GM12875 (cell line): ENCODE data around the gene STX1A.
A peak's percentile ranks its signal among the peaks of the same experiment; 100 is the strongest.
"Not testable (repeated sequence)": the region's sequence is repeated elsewhere in the genome, so short reads cannot be mapped to it uniquely, and the experiment has no call there.

ENCODE experiments used
- H3K4me3 ChIP-seq: one replicate; pipeline ENCODE4 v1.5.1; 2011; ENCODE audit warnings: low read depth, low read length, control low read depth
- TF ChIP-seq, protein P1 (sequence below): IDR thresholded peaks from 2 replicates; pipeline ENCODE4 v1.5.1; 2011; ENCODE audit warnings: low read depth, mild to moderate bottlenecking, control low read depth, inconsistent platforms, low read length, moderate library complexity, borderline replicate concordance; ENCODE audit not compliant: insufficient read depth

STX1A gene

DNA sequence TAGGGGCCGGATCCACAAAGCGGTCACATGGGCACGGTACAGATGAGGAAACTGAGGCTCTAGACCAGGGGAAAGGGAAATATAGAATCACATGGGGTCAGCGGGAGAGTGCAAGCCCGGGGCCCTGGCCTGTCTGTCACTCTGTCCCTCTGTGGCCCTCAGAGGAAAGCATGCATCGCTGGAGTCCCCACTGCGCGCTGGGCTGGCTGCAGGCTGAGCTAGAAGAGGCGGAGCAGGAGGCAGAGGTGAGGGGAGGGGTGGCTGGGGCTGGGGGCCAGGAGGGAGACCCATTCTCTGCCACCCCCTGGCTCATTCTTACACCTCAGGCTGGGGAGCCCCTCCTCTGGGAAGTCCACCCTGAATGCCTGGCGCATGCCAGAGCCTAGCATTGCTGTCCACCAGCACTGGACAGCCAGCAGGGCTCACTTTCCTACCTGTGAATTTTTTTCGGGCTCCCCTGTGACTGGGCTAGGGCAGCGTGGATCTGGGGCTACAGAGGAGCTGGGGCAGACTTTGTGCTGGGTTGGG is 49.5 kb downstream of the STX1A start:
- TF ChIP-seq, protein P1, sequence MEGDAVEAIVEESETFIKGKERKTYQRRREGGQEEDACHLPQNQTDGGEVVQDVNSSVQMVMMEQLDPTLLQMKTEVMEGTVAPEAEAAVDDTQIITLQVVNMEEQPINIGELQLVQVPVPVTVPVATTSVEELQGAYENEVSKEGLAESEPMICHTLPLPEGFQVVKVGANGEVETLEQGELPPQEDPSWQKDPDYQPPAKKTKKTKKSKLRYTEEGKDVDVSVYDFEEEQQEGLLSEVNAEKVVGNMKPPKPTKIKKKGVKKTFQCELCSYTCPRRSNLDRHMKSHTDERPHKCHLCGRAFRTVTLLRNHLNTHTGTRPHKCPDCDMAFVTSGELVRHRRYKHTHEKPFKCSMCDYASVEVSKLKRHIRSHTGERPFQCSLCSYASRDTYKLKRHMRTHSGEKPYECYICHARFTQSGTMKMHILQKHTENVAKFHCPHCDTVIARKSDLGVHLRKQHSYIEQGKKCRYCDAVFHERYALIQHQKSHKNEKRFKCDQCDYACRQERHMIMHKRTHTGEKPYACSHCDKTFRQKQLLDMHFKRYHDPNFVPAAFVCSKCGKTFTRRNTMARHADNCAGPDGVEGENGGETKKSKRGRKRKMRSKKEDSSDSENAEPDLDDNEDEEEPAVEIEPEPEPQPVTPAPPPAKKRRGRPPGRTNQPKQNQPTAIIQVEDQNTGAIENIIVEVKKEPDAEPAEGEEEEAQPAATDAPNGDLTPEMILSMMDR, result no peak
- no peak overlapping the region for H3K4me3 ChIP-seq

DNA sequence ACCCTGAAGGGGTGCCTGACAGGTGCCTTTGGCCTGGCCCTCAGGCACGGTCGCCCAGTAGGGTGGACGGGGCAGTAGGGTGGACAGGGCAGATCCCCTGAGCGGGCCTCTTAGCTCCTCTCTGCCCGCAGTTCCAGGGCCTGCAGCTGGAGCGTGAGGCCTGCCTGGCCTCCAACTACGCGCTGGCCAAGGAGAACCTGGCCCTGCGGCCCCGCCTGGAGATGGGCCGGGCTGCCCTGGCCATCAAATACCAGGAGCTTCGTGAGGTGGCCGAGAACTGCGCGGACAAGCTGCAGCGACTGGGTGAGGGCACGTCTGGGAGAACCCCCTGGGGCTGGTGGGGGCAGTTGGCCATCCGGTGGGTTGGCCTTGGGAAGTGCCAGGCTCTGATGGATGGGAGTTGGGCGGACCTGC is 50.2 kb downstream of the STX1A start:
- TF ChIP-seq, protein P1, result no peak
- H3K4me3 ChIP-seq, result no peak overlapping the region

DNA sequence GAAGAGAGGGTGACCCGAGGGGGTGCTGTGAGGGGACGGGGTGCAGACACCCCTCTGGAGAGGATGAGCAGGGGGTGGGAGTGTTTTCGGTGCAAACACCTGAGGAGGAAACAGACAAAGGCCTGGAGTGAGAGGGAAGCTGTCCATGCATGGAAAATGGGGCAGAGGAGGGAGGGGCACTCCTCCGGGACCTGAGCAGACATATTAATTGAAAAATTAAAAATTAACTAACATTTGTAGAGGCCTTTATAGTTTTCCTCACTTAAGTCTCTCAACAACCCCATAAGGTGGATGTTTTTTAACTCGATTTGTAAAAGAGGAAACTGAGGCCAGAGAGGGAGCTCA is 50.6 kb downstream of the STX1A start:
- TF ChIP-seq, protein P1, result no peak
- H3K4me3 ChIP-seq, result no peak overlapping the region

DNA sequence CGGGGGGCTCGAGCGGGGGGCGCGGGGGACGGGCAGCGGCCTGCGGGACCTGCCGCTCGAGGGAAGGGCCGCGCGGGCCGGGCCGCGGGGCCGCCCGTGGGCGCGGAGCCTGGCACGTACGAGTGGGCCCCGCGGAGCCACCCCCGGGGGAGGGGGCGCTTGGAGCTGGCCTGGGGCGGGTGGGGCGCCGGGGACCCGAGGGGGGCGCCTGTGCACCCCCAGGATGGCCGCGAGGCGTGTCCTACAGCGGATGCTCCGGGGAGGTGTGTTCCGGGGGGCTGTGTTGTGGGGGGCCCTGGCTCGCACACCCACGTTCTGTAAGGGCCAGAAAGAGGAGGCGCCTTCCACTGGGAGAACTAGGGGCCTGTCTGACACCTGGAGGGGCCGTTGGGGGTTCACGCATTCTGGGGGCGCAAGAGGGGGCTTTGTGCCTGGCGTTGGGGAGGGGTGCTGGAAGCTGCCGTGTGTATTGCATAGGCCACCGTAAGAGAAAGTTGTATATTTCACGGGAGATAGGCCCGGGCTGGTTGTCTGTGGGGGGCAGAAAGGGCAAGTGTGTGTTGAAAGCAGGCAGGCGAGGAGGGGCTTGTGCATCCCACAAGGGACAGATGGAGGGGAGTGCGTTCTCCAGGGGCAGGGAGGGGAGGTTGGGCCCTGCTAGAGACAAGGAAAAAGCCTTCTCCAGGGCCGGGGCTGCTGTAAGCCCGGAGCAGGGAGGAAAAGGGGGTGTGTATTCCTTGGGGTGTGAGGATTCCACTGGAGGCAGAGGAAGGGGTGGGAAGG is 51.2 kb downstream of the STX1A start:
- TF ChIP-seq, protein P1, result no peak
- peak overlapping the region; percentile 21 for H3K4me3 ChIP-seq

DNA sequence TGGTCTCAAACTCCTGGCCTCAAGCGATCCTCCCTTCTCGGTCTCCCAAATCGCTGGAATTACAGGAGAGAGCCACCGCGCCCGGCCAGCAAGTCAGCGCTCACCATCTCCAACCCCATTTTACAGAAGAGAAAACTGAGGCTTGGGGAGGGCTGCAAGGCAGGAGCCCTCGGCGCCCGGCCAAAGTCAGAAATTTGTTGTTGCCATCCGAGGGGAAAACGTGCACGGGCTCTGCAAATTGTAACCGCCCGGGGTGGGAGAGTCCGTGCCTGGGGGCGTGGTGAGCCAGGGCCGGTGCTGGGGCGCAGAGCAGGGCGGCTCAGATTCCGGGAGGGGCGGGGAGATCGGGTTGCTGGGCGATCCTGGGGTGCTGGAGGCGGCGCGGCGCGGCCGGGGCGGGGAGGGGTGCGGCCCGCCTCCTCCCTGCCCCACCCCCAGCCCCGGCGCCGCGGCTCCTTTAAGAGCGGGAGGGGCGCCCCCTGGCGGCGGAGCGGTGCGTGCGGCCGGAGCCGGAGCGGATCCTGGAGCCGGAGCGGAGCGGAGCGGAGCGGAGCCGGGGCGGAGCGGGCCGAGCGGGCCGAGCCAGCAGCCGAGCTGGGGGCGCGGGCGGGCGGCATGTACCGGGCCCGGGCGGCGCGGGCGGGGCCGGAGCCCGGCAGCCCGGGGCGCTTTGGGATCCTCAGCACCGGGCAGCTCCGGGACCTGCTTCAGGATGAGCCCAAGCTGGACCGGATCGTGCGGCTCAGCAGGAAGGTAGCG is 51.9 kb downstream of the STX1A start, which contains the start of gene VPS37D:
VPS37D (plus strand) TSS at position 488 of the 759 bp plus-strand sequence; CDS start at position 616, 128 bp downstream.
- TF ChIP-seq, protein P1, result peak; percentile 91
- peak within 1 kb of the TSS; percentile 29 for H3K4me3 ChIP-seq

DNA sequence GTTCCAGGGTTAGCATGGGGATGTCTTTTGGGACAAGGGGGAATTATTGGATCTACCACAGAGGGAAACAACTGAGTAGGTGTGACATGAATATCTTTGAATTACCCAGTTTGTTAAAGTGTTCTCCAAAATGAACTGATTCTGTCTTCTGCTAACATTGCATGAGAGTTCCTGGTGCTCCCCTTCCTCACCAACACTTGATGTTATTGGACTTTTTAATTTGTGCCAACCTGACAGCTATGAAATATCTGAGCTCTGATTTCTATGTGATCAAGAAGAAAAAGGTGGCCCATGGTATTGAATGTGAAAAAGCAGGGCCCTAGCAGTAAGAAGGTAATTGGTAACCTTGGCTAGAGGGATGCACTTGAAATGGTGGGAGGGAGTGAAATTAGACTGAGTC is 56.4 kb downstream of the STX1A start:
- TF ChIP-seq, protein P1, result no peak
- H3K4me3 ChIP-seq, result no peak overlapping the region

DNA sequence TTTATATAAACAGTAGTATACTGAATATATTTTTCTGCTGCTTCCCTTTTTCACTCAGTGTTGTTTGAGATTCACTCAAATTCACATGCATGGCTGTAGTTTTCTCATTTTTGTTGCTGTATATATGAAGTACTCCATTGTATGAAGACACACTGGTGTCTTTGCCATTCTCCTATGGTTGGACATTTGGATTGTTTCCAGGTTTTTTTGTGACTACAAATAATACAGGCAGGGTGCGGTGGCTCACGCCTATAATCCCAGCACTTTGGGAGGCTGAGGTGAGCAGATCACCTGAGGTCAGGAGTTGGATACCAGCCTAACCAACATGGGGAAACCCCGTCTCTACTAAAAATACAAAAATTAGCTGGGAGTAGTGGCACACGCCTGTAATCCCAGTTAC is 58.9 kb downstream of the STX1A start:
- H3K4me3 ChIP-seq, result not testable (repeated sequence)
